BJ (cell line): ENCODE measurements around the gene DDC. TPM values are rescaled to one million over a fixed set of nuclear protein-coding genes. Genes with fewer than 3 reads are reported as not detected.
"Not testable (repeated sequence)": the region's sequence is repeated elsewhere in the genome, so short reads cannot be mapped to it uniquely, and the experiment has no call there.

ENCODE experiments used
- CTCF ChIA-PET: fragments of 350-600 bp; formaldehyde crosslinking; extraction: SDS; loops from one replicate; lab custom pipeline; 2021; ENCODE audit warnings: antibody characterized with exemption, inconsistent platforms; lab: Yijun Ruan, JAX
- POLR2A ChIA-PET: fragments of 300-600 bp; sonication (Branson Sonifier 250); formaldehyde crosslinking; extraction: SDS; loops from one replicate; lab custom pipeline; 2021; ENCODE audit warnings: antibody characterized with exemption; lab: Charles Lee
- DNase-seq: peaks from one replicate; pipeline ENCODE4 v3.0.0-alpha.2; 2011; ENCODE audit warnings: low read depth
- H3K27me3 ChIP-seq: 2 replicates; pipeline ENCODE4 v1.6.0; 2011; ENCODE audit warnings: low read length; ENCODE audit not compliant: control insufficient read depth, insufficient read depth
- H3K36me3 ChIP-seq: 2 replicates; pipeline ENCODE4 v1.5.1; 2011; ENCODE audit warnings: low read length; ENCODE audit not compliant: control insufficient read depth, insufficient read depth
- H3K4me3 ChIP-seq: 2 replicates; pipeline ENCODE4 v1.5.1; 2011; ENCODE audit warnings: low read depth, mild to moderate bottlenecking, control low read depth, low read length
- CTCF ChIP-seq: IDR thresholded peaks from 2 replicates; pipeline ENCODE4 v1.5.1; 2011; ENCODE audit warnings: low read depth, mild to moderate bottlenecking, control low read depth, inconsistent platforms, low read length, moderate library complexity; ENCODE audit not compliant: insufficient read depth
- polyA plus RNA-seq: library from polyadenylated mRNA; depleted of rRNA; stranded (reverse); fragments of >200 nt; gene quantifications from 2 replicates; pipeline ENCODE4 v1.2.3, GENCODE V29; 2011

Gene DDC
- polyA plus RNA-seq, 1 experiment: not detected

DNA sequence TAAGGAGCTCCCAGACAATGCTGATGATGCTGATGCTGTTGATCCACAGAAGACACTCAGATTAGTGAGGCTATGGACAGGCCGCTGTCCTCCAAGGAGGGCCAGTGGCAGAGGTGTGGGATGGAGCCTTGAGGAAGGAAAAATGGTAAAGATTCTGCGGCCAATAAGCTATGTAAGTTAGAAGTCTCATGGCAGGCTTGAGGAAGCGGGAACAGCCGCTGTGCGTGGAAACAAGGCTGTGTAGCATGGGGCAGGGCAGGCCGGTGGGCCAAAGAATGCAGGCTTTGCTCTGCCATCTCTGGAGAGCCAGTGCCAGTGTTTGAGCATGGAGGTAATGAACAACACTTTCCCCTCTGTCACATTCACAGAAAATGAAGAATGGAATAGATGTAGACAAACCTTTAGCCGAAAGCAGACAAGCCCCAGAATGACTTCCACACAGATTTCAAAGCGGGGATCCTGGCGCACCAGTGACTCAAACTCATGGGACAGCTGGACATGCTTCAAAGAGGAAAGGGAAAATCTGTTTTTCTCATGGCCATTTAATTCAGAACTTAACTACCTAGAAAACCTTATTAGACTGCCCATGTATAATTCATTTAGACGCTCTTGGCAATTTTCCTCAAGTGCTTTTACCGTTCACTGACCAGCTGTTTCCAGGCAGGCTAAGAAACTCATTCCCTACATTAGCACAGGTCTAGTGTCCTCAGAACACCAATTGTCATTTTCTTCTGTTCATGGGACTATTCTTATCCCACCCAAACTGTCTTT, 98.2 kb downstream of the DDC start:
- no peak for DNase-seq
- 0 out of 2 replicates have a peak, but pooled peaks cover 1% of the 10 kb centered on the region for H3K27me3 ChIP-seq
- no peak for TF ChIP-seq CTCF
- H3K36me3 ChIP-seq: no peaks in the 10 kb centered on the region
- CTCF ChIA-PET: interaction anchor here (0.5 to 6.4 kb wide), 35 partner anchors 12 to 694 kb away, joined by 3 to 89 read pairs (median 4); no protein-coding TSS in a partner anchor
- no peak overlapping the region for H3K4me3 ChIP-seq
- POLR2A ChIA-PET: no interaction called here

DNA sequence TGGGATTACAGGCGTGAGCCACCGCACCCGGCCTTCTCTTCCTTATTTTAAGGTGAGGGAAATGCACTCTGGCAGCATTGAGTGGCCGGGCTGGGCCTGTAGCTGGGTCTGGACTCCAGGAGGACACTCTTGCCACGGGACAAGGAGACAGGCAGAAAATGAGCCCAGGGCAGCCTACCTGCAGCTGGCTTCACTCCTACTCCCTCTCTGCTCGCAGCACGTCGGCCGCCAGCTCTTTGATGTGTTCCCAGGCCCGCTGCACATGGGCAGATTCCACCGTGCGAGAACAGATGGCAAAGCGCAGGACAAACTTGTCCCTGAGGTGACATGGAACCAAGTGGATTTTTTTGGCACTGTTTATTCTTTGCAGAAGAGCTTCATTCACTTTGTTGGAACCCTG, 102.2 kb downstream of the DDC start:
- no peaks in the 10 kb centered on the region for H3K36me3 ChIP-seq
- no peak for TF ChIP-seq CTCF
- no peak for DNase-seq
- H3K27me3 ChIP-seq: peaks cover 3% of the 10 kb centered on the region; the same call in 1 of the 2 replicates
- ChIA-PET POLR2A (no interaction called here), CTCF (interaction anchor here (0.9 to 2.7 kb wide), 3 partner anchors 217 to 698 kb away, joined by 4 to 9 read pairs (median 5); no protein-coding TSS in a partner anchor)
- no peak overlapping the region for H3K4me3 ChIP-seq

DNA sequence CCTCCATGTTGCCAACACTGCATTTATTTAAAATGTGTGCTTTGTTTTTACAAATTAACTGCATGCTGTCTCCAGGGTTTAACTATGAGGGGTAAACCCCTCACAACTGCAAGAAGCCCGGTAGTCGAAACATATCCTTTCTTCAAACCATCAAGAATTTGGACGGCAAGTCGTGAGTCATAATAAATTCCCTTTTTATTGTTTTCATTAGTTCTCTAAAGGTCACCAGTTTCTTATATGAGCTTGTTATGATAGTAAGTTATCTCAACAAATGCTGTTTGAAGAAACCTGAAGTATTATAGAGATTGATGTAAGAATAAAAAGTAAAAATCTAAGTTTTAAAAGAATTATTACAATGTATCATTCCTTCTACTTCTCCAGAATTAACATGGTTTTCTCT, 102.8 kb downstream of the DDC start:
- H3K27me3 ChIP-seq: peaks cover 2% of the 10 kb centered on the region; the same call in 1 of the 2 replicates
- POLR2A ChIA-PET: no interaction called here
- CTCF ChIA-PET: interaction anchor here (0.9 to 2.7 kb wide), 2 partner anchors 217 to 698 kb away, joined by 4 to 9 read pairs; no protein-coding TSS in a partner anchor
- TF ChIP-seq CTCF: no peak
- no peaks in the 10 kb centered on the region for H3K36me3 ChIP-seq
- no peak for DNase-seq
- no peak overlapping the region for H3K4me3 ChIP-seq

DNA sequence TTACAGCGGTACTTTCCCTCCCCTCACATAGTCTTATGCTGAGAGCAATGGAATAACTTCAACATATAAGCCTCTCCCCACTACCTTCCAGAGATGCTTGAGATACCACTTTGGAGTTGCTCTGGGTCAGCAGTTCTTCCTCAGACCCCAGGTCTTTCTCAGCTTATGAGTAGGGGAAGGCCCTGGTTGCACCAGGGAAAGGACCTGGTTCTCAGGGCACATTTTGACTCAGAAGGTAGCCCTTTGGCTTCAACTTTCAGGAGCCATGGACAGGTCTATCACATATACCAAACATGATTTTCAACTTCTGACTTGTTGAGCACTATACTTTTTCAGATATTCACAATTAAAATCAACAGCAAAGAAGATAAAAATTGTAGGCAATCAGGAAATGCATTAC, 103.5 kb downstream of the DDC start:
- CTCF ChIA-PET: no interaction called here
- POLR2A ChIA-PET: no interaction called here
- no peak for TF ChIP-seq CTCF
- no peak for DNase-seq
- peaks cover 2% of the 10 kb centered on the region; the same call in 1 of the 2 replicates for H3K27me3 ChIP-seq
- H3K36me3 ChIP-seq: no peaks in the 10 kb centered on the region
- no peak overlapping the region for H3K4me3 ChIP-seq

- DNase-seq, H3K4me3 ChIP-seq, H3K36me3 ChIP-seq, H3K27me3 ChIP-seq, POLR2A ChIA-PET, CTCF ChIA-PET: not testable (repeated sequence)
Observed at GRCh38 chr7:50459183-50459582, 106.0 kb downstream of the DDC start.

DNA sequence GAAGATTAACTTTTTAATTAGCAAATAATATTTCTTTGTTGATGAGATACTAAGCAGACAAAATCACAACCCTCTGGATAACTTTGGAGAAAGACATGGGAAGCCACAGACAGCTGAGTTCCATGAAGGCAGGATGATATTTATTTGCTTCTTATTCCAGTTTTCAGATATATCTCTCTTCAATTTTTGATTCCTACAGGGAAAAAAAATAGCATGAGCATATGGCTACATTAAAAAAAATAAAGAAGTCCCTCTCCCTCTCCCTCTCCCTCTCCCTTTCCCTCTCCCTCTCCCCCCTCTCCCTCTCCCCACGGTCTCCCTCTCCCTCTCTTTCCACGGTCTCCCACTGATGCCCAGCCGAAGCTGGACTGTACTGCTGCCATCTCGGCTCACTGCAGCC, 106.6 kb downstream of the DDC start:
- H3K27me3 ChIP-seq, POLR2A ChIA-PET, H3K4me3 ChIP-seq, CTCF ChIA-PET, DNase-seq, H3K36me3 ChIP-seq: not testable (repeated sequence)
